GM18507 (cell line): Measurements from ENCODE around the gene SH2D3C.

Experiments used
- DNase-seq: peaks from one replicate; pipeline ENCODE4 v3.0.0; 2011; ENCODE audit warnings: low read depth; ENCODE audit not compliant: insufficient read length; ENCODE audit errors: extremely low spot score
- FAIRE-seq: peaks from 2 replicates; lab custom pipeline; 2011; peaks lifted over from hg19 to GRCh38; lab: Jason Lieb, UNC

SH2D3C gene

GRCh38 chr9:127708952-127709587 lies 69.4 kb downstream of the SH2D3C start:
- FAIRE-seq, result no peak

DNA sequence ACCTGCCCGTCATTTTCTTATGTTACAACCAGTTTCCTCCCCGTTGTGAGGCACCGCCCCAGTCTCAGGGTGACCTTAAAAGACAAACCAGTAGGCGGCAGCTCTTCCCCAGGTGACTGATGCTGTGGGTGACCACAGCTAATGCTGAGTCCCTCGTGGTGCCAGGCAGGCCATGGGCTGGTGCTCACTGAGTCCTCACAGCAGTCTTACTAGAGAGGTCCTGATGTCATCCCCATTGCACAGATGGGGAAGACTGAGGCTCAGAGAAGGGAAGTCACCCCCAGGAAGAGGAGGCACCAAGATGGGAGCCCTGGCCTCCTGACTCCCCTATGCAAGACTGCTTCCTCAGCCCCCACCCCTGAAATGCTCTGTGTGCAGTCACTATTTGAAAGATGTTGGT lies 70.7 kb downstream of the SH2D3C start:
- FAIRE-seq (peak; percentile 56), DNase-seq (no peak)

More at GRCh38 chr9:127708952-127709587, 69.4 kb downstream of the SH2D3C start:
- no peak for DNase-seq

GRCh38 chr9:127706836-127707241 lies 71.6 kb downstream of the SH2D3C start, which contains the start of gene CFAP157:
Gene CFAP157, plus strand, starts transcription at chr9:127706988. Its CDS starts 44 bp downstream, at chr9:127707032.
- DNase-seq, result no peak
- no peak for FAIRE-seq

DNA sequence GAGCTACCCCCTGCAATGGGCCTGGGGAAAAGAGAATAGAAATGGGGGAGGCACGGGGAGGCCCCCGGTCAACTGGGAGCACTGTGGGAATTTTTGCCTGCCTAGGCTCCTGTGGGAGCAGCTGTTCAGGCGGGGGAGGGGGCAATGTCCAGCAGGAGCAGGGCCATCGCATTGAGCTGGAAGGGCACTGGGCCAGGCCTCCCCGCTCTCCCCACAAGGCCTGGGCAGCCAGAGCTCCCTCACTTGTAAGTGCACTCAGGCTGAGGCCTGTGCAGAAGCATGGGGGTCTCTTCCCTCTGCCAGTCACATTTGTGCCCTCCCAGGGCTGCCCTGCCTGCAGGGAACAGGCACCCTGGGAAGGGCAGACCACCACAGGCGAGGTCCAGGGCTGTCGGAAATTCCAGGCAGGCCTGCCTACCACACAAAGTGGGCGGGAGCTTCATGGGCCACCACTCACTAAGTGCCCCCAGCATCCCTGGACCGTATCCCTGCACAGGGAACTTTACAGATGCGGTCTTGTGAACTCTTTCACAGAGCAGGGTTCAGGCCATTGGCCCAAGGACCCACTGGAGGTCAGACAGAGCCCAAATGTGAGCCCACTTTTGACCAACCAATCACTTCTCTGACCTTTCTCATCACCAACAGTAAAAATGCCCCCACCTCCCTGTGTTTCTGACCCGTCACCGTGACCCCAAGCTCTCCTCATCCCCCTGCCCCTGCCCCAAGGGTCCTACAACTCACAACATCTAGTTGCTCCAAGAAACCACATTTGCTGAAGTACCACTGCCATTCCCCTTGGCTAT lies 72.7 kb downstream of the SH2D3C start:
- no peak for FAIRE-seq
- no peak for DNase-seq

- DNase-seq (no peak), FAIRE-seq (no peak)
Observed at GRCh38 chr9:127703289-127703946, 75.0 kb downstream of the SH2D3C start.

- DNase-seq (no peak), FAIRE-seq (no peak)
Observed at GRCh38 chr9:127700594-127701255, 77.7 kb downstream of the SH2D3C start.

DNA sequence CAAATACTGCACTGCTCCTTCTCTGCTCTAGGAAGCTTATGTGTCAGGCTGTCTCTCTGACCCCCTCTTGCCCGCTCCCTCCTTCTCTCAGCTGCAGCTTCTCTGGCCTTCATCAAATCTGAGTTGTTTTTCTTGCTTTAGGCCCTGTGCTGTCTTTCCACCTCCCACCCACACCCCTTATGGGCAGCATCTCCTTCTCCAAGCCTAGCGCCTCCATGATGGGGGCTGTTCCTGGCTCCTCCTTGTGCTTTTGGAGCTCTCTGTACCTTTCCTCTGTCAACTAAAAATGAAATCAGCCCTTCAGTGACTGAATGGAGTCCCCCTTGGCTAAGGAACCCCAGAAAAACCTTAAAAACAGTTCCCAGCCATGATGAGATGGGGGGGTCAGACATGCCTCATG lies 78.3 kb downstream of the SH2D3C start:
- DNase-seq (no peak), FAIRE-seq (no peak)

GRCh38 chr9:127698985-127699670 lies 79.3 kb downstream of the SH2D3C start:
- DNase-seq, result peak; percentile 88
- peak; percentile 80 for FAIRE-seq

GRCh38 chr9:127698386-127698785 lies 80.1 kb downstream of the SH2D3C start:
- FAIRE-seq, result no peak
- no peak for DNase-seq

- no peak for FAIRE-seq
- no peak for DNase-seq
Observed at GRCh38 chr9:127697575-127697974, 80.9 kb downstream of the SH2D3C start.

GRCh38 chr9:127694890-127695720 lies 83.4 kb downstream of the SH2D3C start:
- FAIRE-seq (no peak), DNase-seq (no peak)

DNA sequence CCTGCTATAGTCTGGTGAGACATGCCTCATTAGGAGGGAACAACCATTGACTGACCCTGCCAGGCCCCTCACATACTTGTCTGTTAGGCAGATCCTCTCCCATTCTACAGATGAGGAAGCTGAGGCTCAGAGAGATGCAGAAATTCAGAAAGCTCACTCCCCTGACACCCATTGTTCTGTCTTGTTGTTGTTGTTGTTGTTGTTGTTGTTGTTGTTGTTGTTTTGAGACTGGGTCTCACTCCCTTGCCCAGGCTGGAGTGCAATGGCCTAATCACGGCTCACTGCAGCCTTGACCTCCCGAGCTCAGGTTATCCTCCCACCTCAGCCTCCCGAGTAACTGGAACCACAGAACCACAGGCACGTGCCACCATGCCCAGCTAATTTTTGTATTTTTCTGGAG lies 84.8 kb downstream of the SH2D3C start:
- no peak for FAIRE-seq
- DNase-seq, result no peak

GRCh38 chr9:127693143-127693542 lies 85.3 kb downstream of the SH2D3C start:
- DNase-seq, result no peak
- no peak for FAIRE-seq

DNA sequence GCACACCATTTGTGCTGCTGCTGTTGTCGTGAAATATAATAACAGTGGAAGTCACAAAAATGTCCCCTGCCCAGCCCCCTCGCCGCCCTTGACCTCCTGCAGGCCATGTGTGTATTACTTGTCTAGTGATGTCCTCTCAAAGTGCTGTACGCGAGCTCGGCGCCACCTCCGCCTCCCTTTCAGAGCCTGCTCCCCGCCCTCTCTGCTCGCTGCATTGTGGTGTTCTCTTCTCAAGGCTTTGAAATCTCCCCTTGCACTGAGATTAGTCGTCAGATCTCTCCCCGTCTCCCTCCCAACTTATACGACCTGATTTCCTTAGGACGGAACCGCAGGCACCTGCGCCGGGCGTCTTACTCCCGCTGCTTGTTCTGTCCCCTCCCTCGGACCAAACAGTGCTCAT lies 86.4 kb downstream of the SH2D3C start:
- FAIRE-seq, result no peak
- DNase-seq, result no peak

DNA sequence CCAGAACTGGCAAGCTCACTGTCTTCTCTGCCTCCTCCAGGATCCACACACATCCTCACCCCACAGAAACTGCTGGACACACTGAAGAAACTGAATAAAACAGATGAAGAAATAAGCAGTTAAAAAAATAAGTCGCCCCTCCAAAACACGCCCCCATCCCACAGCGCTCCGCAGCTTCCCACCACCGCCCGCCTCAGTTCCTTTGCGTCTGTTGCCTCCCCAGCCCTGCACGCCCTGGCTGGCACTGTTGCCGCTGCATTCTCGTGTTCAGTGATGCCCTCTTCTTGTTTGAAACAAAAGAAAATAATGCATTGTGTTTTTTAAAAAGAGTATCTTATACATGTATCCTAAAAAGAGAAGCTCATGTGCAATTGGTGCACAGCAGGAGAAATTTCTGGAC lies 87.7 kb downstream of the SH2D3C start:
- no peak for FAIRE-seq

DNA sequence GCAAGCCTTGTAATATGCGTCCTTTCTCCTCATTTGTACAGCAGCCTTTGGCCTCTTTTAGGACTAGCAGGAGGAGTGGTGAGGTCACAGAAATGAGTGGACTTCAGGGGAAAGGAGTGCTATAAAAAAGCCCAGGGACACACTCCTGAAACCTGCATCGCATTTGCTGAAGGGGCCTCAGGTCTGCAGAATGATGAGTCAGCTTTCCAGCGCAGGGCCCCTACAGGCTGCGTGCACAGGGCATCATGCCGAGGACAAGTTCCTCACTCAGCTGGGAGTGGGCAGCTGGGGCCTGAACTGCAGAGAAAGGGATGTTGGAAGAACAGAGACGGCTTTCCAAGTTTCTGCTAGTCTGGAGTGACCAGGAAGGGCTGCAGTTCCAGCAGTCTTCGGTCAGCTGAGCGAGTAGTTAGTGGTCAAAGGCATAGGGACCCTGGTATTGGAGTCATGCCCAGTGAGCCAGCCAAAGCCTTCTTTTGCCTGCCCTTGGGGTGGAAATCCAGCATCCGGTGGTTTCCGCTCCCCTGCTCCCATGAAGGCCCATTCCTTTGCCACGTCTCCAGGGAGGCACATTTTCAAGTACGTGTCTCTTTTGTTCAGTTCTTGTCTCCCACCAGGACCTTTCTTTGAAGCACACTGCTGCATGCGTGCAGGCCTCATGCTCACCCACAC lies 89.0 kb downstream of the SH2D3C start:
- DNase-seq (no peak), FAIRE-seq (no peak)

More for the DNA sequence above, 87.7 kb downstream of the SH2D3C start:
- DNase-seq, result no peak
